SW 1271 (cell line): ENCODE measurements around the gene POLR1B.
"Not testable (repeated sequence)": the region's sequence is repeated elsewhere in the genome, so short reads cannot be mapped to it uniquely, and the experiment has no call there.

ENCODE experiments used
- DNase-seq, 2 experiments: peaks; one replicate each; lab custom pipeline; 2025; lab: John Stamatoyannopoulos, UW

POLR1B gene

DNA sequence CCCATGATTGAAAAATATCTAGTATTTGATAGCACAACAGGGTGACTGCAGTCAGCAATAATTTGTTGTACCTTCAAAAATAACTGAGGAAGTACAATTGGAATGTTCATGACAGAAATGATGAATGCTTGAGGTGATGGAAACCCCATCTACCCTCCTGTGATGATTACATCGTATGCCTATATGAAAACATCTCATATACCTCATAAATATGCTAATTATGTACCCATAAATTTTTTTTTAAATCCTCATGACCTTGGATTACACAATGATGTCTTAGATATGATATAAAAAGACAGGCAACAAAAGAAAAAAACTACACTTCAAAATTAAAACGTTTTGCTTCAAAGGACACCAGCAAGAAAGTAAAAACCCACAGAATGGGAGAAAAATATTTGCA, 1.4 kb upstream of the POLR1B start:
- DNase-seq = no peak

DNA sequence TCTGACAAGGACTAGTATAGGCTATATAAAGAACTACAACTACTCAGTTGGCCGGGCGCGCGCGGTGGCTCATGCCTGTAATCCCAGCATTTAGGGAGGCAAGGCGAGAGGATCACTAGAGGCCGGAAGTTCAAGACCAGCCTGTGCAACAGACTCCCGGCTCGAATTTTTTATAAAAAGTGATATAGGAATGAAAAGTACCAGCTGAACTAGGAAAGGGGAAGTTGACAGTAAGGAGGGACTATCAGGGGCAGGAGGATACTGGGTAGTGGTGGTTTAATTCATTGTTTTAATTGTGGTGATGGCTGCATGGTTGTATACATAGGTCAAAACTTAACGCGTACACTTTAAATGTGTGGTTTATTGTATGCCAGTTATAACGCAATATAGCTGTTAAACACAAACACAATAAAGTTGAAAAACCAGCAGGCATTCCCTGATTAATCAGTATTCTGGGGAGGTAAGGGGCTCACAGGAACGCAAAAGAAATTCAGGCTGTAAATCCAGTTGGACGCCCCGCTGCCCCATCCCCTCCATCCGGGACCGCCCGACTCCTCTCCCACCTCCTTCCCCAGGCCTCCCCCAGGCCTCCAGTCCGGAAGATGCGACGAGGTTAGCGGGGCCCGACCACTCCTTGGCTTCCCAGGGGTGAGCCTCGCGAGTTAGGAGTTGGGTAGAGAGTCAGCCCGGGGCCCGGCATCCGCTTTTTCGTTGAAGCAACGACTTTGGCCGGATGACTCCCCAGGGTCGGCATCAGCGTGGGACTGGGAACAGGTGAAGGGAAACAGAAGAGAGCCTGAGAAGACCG, 746 bp upstream of the POLR1B start:
- DNase-seq = peak; percentile 69 to 91

DNA sequence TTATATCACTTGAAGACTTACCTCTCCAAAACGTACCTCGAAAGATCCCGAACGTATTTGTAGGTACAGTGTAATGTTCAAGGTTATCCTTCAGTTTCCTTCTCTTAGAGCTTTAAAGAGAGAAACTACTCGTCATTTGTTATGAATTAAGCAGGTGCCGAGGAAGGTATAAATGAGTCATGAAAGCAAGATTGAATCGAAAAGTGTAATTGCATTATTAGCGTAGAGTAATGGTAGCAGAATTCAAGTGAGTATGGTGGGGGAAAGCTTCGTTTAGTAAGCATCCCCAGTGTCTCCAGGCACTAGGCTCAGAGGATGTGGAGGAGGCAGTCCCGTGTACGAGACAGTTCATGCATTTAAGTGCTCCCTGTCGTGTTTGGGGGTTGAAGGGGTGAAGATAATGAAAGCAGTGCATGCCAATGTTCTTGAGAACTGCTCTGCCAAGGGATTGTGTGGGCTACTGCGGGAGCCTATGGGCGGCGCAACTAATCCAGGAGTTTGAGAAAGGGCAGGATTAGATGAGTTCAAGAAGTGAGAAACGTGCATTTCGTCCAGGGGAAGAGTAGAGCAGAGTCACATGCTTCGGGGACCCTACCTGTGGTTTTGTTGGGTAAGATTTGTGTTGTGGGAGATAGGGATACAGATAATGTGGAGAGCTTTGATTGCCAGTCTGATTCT, 858 bp downstream of the POLR1B start:
- DNase-seq = peak in 1 of 2 experiments; percentile 25

DNA sequence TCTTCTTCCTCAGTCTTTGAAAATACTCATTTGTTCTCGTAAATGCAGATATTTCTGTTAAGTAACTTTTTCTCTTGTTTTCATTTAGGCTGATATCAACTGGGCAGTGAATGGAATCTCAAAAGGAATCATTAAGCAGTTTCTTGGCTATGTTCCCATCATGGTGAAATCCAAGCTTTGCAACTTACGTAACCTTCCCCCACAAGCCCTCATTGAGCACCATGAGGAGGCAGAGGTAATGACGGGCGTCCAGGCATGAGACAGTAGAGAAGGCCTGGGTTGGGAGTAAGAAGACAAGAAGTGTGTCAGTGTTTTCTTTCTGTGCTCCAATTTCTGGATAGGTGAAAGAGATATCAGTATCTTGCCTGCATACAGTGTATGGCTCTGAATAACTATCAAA, 5.1 kb downstream of the POLR1B start:
- no peak for DNase-seq

DNA sequence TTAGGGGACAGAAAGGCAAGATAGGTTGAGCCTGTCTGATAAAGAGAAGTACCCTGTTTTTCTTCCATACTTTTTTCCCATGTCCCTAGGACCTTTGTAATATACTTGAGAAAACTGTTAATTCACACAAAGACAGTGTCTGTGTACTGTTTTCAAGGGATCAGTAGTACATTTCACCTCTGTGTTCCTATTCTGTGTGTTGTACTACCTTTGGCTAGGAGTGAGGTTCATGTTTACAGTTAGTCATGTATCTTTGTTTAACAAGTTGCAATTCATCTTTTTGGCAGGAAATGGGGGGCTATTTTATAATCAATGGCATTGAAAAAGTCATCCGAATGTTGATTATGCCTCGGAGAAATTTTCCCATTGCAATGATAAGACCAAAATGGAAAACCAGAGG, 6.7 kb downstream of the POLR1B start:
- DNase-seq = no peak

DNA sequence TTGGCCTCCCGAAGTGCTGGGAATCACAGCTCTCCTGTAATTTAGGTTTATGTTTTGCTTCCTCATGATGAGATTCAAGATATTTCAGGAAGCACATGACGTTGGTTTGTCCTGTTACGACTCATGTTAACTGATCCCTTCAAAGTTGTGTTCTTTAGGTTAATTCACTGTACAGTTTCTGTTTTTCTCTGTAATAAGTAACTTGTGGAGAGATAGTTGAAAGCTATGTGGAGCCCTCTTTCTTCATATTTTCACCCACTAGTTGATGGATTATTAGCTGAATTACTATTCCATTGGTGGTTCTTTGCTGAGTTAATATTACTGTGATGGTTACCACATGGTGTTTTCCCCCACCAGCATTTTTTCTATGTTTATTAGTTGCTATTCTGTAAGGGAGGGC, 23.8 kb downstream of the POLR1B start:
- no peak for DNase-seq

DNA sequence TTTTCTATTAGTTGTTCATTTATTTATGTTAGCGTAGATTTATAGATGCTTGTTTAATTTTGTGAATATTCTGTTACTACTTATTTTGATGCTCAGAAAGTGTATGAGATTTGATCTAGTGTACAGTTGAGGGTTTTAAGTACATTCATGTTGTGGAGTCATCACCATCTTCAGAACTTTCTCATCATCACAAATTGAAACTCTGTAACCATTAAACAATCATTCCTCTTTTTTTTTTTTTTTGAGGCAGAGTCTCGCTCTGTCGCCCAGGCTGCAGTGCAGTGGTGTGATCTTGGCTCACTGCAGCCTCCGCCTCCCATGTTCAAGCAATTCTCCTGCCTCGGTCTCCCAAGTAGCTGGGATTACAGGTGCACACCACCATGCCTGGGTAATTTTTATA, 24.2 kb downstream of the POLR1B start:
- DNase-seq = not testable (repeated sequence)

DNA sequence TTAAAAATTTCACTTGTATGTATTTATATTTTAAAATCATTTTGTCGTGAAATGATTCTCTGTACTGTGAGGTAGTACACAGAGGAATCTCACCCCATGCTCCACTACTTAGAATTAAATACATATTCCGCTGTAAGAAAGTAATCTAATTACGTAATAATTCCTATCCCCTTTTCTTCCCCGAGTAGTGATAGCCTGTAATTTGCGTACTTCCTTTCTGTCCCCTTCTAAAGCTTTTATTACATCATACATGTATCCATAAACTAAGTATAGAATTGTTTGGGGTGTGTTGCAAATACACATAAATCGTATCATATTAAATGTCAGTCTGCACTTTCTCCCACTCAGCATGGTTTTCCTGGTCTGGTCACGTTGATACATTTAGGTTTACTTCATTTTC, 29.7 kb downstream of the POLR1B start:
- no peak for DNase-seq

DNA sequence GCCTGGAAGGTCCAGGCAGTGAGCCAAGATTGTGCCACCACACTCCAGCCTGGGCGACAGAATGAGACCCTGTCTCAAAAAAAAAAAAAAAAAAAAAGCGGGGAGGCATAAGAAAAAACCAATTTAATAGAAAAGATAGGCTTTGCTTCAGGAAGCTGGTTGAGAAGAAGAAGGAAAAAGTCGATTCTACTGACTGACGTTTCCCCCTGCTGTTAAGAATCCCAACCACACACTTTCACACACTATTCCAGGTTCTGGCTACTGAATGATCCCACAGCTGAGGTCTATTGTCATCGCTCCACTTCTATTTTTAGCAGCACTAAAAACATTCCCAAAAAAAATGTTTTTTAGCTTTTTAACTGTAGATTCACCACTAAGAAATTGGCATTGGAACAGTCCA, 35.5 kb downstream of the POLR1B start:
- peak in 1 of 2 experiments; percentile 38 for DNase-seq

DNA sequence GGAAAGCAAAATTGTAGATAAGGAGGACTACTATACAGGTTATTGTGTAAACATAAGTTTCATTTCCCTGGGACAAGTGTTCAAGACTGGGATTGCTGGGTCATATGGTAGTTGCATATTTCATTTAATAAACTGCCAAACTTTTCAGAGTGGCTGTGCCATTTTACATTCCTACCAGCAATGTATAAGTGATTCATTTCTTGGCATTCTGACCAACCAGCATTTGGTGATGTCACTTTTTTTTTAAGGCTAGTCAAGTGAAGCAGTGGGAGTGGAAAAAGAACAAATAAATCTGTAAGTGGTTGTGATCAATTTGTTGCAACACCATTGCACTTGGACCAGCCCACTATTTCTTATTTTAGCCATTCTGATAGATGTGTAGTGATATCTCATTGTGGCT, 37.0 kb downstream of the POLR1B start:
- DNase-seq = peak; percentile 31 to 59

DNA sequence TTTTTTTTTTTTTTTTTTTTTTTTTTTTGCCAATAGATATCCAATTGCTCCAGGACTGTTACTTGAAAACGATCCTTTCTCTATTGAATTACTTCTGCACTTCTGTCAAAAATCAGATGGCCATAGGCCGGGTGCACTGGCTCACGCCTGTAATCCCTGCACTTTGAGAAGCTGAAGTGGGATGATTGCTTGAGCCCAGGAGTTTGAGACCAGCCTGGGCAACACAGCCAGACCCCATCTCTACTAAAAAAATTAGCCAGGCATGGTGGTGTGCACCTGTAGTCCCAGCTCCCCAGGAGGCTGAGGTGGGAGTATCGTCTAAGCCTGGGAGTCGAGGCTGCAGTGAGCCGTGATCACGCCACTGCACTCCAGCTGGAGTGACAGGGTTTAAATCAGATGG, 37.8 kb downstream of the POLR1B start:
- no peak for DNase-seq

DNA sequence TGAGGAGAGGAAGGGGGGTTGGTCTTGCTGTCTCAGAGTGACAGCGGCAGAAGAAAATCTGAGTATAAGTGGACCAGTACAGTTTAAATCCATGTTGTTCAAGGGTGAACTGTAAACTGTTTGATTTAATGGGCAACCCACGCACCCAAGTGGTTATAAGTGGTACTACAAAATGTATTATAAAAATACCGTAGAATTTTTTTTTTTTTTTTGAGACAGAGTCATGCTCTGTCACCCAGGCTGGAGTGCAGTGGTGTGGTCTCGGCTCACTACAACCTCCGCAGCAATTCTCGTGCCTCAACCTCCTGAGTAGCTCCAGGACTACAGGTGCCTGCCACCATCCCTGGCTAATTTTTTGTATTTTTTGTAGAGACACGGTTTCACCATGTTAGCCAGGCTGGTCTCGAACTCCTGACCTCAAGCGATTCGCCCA, 40.1 kb downstream of the POLR1B start:
- DNase-seq = peak in 1 of 2 experiments; percentile 79

DNA sequence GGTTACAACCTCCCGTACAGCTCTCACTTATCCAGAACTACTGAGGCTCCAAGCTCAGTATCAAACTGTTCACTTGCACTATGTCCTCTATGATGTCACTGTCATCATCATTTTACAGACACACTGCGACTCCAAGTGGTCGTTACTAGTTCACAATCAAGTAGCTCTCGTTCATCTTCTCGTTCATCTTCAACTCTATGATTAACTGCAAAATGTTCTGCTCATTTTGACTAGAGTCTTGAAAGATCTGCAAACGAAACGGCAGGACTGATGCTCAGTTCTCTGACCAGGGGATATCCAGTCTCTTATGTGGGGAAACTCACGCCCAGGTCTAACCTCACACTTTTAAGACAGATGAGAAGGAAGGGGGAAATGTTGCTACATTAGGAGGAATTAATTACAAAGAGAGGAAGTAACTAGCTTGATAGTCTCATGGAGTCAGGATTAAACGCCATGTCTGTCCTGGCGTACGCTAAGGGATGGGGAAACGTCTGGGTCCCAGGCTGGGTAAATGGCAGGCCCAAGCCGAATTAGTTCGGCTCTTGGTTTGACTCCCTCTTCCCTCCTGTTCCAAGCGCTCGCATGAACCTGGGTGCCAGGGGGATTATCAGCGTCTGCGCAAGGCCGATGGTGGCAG, 41.4 kb downstream of the POLR1B start:
- peak in 1 of 2 experiments; percentile 66 for DNase-seq

DNA sequence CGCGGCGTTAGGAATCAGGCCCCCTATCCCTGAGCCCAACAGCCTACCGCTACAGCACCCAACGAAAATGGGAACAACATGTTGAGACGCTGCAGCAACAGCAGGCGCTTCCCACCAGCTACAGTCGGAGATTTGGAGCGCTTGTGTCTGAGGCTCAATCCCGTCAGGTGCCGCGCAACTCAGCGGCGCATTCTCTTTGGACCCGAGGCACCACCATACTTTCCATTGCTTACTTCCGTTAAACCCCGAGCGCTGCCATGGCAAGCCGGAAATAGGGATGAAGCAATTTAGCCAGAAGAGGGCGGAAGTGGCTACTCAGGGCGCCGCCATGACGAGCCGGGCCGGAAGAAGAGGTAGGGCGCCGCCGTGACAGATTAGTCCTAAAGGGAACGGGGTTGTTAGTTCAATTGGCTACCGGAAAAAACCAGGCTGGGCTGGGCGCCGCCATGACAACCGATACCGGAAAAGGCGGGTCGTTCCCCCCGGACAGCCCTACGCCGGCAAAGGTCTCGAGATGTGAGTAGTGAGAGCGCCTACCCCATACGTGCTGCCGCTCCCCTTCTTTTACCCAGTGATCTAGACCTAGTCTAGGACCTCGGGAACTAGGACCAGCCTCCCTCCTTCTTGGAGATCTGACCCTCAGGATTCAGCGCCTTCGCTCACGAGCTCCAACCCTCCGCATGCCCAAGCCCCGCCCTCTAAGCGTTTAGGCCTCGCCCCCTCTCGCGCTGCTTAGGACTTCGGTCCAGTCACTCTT, 42.0 kb downstream of the POLR1B start, which contains the start of gene CHCHD5:
Gene CHCHD5, plus strand, starts transcription at position 476 of the 757 bp plus-strand sequence. Its CDS starts 39 bp downstream, at position 515.
- peak; percentile 93 to 98 for DNase-seq

DNA sequence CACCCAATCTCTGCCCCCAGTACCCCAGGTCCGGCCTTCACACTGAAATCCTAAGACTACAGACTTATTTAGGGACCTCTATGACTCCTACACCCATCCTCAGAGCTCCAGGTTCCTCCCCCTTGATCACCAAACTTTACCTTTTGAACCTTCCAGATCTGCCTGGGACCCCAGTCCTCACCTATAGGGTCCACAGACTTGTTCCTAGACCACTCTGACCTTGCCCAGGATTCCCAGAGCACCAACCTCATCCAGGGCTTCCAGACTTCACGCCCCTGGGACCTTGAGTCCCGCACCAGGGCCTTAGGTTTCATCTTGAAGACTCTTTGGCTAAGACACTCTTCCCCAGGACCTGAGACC, 42.6 kb downstream of the POLR1B start:
- DNase-seq = no peak

DNA sequence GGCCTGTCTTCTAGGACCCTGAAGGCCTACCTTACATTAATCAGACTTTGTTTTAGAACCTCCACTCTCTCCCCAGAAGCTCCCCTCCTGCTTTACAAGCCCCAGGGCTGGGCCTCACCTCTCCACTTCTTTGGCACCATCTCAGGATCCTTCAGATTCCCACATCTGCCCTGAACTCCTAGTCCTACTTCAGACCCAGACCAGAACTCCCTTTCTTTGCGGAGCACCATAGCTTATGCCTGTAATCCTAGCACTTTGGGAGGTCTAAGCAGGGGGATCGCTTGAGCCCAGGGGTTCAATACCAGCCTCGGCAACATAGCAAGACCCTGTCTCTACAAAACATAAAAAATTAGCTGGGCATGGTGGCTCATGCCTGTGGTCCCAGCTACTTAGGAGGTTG, 43.1 kb downstream of the POLR1B start:
- DNase-seq = no peak

DNA sequence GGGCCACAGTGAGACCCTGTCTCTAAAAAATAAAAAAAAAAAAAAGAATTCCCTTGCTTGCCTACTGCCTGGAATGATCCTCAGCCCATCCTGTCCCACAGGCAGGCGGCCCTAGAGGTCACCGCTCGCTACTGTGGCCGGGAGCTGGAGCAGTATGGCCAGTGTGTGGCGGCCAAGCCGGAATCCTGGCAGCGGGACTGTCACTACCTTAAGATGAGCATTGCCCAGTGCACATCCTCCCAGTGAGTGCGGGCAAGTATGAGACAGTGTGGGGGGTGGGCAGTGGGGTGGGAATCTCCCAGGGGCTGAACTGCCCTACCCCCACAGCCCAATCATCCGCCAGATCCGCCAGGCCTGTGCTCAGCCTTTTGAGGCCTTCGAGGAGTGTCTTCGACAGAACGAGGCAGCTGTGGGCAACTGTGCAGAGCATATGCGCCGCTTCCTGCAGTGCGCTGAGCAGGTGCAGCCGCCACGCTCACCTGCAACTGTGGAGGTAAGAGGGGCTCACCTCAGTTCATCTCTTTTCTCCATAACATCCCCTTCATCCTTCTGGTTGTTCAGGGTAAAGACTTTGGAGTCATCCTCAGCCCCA, 43.7 kb downstream of the POLR1B start:
- no peak for DNase-seq

DNA sequence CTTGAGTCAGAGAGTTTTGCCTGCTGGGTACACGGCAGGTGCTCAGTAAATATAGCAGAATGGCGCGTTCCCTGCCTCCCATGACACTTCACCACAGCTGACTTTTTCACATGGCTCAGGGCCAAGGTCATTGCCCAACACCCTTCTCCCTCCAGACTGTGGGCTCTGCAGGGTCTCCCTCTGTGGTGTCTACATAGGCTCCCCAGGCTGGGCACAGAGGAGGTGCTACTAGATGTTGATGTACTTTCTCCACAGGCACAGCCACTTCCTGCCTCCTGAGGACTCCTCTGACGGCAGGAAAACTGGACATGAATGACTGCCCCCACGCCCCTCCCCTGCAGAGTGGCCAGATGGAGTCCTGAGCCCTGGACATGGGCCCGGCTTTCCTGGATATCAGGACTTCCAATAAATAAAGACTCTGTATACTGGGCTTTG, 46.4 kb downstream of the POLR1B start:
- DNase-seq = no peak

DNA sequence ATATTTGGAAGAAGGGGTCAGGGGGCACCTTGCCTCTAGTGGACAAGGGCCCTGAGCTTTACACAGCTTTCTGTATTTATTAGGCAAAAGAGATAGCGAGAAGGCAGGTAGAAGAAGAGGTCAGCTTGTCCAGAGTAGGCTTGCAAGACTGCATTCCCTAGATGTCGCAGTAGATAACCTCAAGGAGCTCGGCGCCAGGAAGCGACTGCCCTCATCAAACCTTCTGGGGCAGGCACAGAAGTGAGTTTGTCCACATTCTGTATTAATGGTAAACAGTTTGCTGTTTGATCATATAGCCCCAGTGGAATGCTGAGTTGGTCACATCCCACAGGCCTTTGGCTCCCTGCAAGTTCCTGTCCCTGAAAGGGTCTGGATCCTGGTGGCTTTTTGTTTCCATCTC, 49.1 kb downstream of the POLR1B start:
- DNase-seq = no peak

DNA sequence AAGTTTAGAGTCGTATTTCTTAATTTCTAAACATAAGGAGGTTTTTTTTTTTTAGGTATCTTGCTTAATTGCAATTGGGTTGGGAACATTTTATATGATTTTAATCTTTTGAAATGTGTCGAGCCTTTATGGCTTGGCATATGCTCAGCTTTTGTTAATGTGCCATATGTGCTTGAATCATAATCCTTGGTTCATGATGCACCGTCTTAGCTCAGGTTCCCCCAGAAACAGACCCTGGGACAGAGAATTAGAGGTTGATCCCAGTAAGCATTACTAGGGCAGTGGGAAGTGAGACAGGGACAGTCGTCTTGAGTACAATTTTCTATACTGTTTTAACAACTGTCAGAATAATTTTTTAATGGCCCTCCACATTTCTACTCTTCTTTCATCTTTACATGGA, 51.5 kb downstream of the POLR1B start:
- no peak for DNase-seq

DNA sequence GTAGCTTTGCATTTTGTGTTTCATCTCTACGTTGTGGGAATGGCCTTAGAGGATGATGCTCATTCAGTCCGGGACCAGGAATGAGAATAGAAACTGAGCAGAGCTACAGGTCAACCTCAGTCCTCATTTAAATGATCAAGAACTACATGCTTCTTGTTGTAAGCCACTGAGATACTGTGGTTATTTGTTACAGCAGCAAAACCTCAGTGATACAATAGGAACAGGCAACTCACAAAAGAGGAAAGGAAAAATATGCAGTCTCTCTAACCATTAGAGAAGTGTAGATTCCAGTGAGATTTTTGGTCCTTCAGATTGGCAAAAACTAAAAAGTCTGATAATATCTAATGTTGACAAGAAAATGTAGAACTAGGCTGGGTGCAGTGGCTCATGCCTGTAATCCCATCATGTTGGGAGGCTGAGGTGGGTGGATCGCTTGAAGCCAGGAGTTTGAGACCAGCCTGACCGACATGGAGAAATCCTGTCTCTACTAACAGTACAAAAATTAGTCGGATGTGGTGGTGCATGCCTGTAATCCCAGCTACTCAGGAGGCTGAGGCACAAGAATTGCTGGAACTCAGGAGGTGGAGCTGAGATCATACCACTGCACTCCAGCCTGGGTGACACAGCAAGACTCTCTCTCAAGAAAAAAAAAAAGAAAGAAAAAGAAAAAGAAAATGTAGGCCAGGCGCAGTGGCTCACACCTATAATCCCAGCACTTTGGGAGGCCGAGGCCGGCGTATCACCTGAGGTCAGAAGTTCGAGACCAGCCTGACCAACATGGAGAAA, 55.5 kb downstream of the POLR1B start:
- DNase-seq = no peak
